GM19438 (cell line): Measurements from ENCODE around the gene COX19.

Experiments
- ATAC-seq: cut with Tn5 transposase; IDR thresholded peaks from one replicate; pipeline ENCODE4 v1.9.1; 2021; ENCODE audit warnings: low read depth; ENCODE audit not compliant: unreplicated experiment

The COX19 gene

DNA sequence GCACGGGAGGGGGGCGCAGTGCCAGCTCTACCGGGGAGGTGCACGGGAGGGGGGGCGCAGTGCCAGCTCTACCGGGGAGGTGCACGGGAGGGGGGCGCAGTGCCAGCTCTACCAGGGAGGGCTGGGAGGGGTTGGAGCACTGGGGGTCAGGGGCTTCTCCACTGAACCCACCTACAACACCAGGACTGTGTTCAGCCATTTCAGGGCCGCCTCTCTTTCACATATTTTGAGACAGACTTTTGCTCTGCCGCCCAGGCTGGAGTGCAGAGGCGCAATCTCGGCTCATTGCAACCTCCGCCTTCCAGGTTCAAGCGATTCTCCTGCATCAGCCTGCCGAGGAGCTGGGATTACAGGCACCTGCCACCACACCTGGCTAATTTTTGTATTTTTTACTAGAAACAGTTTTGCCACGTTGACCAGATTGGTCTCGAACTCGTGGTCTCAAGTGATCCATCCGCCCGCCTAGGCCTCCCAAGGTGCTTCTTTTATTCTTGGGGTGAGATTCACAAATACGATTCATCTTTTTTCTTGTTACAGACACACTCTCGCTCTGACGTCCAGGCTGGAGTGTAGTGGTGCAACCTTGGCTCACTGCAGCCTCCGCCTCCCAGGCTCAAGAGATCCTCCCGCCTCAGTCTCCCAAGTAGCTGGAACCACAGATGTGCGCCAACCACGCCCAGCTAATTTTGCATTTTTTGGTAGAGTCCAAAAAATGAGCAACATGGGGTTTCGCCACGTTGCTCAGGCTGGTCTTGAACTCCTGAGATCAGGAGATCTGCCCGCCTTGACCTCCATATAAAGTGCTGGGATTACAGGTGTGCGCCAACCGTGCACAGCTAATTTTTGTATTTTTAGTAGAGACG is 57.9 kb downstream of the COX19 start:
- ATAC-seq: no peak

DNA sequence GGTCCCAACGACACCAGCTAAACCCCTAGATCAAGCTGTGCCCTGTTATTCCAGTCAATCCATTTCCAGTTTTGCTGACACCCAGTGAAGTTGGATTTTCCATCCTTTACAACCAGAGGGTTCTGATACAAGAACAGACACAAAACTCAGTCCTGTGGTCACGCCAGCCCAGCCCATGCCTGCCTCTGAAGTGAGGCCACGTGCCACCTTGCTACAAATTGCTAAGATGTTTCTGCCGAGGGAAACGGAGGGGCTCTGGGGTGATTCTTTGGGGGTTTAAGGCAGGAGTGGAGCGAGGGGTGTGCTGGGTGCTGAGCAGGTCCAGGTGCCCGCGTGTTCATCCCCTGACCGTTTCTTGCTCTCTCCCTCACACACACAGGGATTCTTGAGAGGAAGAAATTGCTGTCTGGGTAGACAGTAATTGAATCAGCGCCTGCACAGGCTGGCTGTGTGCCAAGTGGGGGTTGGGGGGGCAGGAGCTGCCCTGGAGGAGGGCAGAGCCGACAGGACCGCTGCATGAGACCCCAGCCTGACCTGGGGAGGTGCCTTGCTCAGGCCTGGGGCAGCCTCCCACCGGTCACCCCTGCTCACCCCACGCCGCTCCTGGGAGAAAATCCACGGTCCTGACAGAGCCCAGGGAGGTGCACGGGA is 58.9 kb downstream of the COX19 start:
- ATAC-seq: no peak
